Midbrain (tissue), 1 donor: Measurements from ENCODE around the gene TMEM51.

ENCODE experiments used
- DNase-seq: peaks from one replicate; lab custom pipeline; 2025; lab: John Stamatoyannopoulos, UW

The TMEM51 gene

DNA sequence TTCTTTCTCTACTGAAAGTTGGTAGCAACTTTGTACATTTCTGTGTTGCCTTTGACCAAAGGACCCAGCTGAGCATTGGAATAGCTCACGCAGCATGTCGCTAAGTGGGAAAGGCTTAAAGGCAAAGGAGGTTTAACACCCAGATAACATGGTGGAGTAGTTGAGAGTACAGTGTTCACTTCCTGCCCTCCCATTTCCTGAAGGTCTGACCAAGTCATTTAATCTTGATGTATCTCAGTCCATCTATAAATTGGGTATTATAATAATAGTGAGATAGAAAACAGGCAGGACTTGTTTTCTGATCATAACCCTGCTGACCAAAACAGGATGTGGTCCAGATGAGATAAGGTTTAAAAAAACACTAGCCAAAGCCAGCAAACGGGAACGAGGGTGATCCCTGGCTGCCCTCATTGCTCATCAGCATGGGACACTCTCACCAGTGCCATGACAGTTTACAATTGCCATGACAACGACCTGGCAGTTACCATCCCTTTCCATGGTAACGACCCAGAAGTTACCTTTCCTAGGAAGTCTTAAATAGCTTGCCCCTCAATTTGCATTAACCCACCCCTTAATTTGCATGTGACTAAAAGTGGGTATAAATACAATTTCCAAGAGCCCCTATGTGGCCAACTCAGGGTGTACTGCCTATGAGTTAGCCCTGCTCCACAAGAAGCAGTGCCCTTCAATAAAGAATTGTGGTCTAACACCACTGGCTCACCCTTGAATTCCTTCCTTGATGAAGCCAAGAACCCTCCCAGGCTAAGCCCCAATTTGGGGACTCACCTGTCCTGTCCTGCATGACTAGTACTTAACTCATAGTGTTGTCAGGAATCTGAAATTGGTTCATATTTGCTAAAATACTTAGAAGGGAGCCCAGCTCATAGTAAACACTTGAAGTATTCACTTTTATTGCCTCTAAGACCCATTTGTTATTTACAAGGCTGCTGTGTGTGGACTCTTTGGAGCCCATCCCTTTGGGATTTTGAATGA lies 65.0 kb downstream of the TMEM51 start:
- DNase-seq: no peak

DNA sequence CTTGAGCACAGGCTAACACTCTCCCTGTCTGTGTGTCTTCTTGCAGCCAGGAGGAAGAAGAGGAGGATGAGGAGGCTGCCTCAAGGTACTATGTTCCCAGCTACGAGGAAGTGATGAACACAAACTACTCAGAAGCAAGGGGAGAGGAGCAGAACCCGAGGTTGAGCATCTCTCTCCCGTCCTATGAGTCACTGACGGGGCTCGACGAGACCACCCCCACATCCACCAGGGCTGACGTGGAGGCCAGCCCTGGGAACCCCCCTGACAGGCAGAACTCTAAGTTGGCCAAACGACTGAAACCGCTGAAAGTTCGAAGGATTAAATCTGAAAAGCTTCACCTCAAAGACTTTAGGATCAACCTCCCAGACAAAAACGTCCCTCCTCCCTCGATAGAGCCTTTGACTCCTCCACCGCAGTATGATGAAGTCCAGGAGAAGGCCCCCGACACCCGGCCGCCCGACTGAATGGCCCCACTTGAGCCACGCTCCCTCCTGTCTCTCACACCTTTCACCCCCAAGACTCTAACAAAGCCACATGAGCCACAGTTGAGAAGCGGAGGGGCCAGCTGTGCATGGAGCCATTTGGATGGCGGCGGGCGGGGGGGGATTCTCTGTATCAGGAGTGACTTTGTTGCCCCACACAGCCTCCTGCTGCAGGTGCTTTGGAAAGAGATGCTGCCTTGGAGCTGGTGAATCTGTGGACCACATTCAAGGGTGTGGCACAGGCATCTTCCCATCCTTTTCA lies 65.9 kb downstream of the TMEM51 start:
- no peak for DNase-seq

DNA sequence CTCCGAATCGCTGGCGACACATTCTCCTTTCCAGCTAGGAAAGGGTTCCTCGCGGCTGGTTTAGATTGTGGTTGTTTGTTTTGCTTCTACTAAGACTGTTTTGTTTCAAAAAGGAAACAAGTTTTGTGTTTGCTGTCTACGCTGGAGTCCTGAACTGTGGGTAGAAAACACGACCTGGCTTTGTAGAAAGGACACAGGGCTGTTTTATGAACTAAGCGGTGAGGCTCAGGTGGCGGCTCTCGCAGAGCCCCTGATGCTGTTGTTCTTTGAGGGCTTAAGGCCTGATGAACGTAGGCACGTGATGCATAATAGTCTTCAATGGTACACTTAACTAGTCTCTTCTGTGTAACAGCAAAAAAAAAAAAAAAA lies 66.5 kb downstream of the TMEM51 start:
- no peak for DNase-seq

DNA sequence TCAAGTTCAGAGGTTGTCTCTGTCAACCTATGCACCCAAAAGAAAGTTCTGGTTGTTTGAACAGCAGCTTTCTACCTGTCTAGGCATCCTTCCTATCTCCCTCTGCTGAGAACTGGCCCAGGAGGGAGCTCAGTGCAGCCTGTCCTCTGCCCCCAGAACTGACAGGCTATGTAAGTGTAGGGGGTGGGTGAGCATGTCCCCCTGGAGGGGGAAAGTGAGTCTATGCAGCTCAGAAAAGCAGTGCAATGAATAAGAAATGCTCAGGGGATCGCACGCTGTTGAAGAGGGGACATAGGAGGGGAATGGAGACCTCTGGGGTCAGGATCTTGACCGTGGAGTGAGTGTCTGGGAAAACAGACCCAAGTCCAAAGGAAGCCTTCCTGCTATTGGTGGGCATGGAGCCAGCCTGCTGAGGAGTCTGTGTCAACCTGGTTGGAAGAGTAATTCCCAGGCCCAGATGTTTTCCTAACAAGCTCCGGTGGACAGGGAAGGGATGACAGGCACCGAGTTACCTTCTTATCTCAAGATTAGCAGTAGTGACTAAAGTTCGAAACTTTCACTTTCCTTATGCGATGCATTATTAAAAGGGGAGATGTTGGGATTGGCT lies 67.4 kb downstream of the TMEM51 start:
- no peak for DNase-seq

DNA sequence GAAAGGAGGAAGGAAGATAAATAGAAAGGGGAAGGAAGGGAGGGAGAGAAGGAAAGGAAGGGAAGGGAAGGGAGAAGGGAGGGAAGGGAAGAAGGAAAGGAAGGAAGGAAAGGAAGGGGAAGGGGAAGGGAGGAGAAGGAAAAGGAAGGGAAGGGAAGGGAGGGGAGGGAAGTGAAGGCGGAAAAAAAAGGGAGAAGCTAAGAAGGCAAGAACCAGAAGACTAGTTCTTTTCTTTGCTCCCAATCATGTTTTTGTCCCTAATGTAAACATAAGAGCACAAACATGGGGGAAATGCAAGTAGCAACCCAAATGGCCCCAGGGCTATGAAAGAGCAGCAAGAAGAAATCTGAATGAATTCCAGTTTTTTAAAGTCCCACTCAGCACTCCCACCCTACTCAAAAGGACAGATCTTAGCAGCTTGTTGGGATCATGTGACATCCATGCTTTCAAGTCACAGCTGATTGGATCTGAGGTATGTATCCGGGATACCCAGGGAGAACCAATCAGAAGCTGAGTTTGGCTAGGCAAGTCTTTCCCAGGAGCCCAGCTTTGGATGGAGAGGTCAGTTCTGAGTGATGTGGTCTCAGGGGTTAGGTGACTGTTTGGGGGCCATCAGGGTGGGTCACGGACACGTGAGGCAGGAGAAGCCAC lies 69.2 kb downstream of the TMEM51 start:
- DNase-seq: no peak

DNA sequence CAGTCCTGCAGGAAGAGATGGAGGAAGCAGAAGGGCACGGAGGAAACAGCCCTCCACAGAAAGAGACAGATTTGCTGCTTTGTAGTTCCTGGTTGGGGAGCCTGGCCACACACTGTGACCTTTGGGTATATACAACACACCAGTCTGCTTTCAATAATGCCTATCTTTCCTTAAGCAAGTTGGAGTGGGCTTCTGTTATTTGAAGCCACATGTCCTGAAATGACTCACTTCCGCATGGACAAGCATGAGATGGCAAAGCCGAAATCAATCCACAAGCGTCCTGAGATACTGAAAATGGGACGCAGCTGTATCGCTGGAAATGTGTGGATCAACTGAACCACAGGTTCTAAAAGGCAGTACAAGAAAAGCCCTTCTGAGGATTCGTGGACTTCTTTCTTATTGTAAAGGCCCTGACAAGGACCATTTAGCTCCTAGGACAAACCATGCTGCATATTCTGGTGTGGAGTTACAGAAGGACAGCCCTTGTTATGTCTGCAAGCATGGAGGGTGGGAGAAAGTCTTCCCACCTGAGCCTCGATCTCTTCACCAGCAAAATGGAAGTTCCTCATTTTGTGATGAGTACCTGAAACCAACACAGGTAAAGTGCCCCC lies 70.8 kb downstream of the TMEM51 start:
- DNase-seq: no peak

DNA sequence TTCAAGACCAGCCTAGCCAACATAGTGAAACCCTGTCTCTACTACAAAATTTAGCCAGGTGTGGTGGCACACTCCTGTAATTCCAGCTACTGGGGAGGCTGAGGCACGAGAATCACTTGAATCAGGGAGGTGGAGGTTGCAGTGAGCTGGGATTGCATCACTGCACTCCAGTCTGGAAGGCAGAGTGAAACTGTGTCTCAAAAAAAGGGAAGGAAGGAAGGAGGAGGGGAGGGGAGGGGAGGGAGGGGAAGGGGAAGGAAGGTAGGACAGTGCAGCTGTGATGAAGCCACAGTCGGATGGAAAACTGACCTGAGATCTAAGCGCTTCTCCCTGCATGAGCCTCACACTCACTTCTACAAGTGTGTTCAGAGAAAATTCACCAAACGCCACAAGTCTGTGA lies 71.4 kb downstream of the TMEM51 start:
- DNase-seq: no peak

DNA sequence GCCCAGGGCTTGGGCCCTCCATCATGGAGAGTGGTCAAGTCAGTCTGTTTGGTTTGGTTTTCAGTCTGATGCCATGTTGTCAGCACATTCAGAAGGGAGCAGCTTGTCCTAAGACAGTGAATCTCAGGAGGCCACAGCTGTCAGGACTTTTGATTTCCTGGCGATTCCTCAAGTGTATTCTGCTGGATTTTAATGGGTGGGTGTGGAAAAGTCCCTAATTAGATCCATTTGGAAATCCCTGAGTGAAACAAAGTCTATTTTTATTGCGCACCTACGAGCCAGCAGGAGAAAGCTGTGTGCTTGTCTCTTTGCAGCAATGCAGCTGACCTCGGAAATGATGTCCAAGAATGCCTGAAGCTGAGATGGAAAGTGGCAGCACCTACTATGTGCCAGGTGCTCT lies 71.9 kb downstream of the TMEM51 start:
- DNase-seq: no peak

DNA sequence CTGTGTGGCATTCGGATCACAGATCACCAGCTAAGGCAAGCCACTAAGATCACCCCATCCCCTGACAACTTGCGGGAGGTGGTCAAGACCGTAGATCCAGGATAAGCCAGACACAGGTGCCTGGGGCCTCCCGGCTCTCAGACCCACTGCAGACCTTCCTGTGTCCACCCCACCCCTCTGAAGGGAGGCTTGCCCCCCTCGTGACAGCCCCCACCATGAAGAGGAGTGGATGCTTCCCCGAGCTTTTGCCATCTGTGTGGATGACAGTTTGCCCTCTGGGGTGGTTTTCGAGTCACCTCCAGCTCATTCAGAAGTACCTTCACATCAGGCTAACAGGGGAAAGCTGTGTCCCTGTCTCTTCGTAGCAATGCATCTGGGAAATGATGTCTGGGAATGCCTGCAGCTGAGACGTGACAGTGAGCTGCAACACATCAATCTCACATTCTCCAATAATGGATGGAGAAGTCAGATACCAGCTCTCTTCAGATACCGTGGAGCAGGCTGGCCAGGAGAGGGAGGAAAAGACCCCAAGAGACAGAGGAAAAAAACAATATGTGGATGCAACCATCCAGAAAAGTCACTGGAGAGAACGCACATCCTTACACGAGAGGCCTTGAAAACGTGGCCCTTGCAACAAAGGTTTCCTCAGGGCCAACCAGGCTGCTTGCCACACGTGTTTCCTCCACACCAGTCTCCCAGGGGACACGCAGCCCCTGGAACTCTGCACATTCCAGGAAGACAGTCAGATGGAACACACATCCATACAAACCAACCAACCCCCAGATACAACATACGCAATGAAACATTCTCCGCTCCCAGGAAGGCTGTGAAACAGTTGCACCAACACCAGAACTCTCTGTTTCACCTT lies 73.1 kb downstream of the TMEM51 start:
- DNase-seq: no peak

DNA sequence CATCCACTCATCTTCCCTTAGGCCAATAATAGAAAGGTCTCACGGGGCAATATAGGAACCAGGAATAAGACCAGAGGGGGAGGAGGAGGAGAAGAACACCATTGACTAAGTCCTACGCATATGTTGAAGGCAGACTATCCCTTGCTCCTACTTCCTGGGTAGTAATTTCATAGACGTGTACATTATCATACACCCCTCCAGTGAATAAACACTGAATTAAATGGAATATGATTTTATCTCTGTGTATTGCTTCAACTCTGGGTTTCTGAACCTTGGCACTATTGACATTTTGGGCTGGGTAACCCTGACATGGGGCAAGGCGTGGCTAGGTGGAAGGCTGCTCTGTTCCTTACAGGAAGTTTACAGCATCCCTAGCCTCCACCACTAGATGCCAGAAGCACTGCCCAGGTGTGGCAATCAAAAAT lies 76.2 kb downstream of the TMEM51 start:
- DNase-seq: no peak

DNA sequence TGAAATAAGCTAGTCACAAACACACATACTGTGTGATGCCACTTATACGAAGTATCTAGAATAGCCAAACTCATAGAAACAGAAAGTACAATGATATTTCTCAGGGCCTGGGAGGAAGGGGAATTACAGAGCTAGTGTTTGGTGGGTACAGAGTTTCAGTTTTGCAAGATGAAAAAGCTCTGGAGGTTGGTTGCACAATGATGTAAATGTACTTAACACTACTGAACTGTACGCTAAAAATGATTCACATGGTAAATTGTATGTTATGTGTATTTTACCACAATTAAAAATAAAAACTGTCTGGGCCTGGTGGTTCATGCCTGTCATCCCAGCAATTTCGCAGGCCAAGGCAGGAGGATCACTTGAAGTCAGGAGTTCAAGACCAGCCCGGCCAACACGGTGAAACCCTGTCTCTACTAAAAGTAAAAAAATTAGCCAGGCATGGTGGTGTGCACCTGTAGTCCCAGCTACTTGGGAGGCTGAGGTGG lies 78.2 kb downstream of the TMEM51 start:
- DNase-seq: no peak

DNA sequence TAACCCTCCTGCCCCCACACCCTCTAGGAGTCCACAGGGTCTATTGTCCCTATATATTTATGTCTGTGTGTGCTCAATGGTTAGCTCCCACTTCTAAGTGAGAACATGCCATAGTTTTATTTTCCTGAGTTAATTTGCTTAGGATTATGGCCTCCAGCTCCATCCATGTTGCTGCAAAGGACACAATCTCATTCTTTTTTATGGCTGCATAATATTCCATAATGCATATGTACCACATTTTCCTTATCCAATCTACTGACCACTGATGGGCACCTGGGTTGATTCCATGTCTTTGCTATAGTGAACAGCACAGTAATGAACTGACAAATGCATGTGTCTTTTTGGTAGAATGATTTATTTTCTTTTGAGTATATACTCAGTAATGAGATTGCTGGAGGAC lies 80.1 kb downstream of the TMEM51 start:
- no peak for DNase-seq

DNA sequence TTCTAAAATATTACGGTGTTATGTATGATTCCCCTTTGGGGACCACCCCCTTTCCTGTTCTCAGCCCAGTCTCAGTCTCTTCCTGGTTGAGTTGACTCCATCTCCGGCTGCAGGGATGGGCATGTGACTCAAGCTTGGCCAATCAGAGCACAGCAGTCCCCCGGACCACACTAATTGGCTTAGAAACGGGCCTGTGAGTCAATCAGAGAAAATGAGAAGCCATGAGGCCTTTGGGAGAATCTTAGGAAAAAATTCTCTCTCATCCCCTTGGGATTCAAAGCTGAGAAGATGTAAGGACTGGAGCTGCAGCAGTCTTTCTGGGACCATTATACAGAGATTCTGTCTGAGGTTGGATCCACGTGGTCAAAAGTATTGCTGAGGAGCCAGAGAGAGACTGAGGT lies 82.8 kb downstream of the TMEM51 start:
- no peak for DNase-seq

DNA sequence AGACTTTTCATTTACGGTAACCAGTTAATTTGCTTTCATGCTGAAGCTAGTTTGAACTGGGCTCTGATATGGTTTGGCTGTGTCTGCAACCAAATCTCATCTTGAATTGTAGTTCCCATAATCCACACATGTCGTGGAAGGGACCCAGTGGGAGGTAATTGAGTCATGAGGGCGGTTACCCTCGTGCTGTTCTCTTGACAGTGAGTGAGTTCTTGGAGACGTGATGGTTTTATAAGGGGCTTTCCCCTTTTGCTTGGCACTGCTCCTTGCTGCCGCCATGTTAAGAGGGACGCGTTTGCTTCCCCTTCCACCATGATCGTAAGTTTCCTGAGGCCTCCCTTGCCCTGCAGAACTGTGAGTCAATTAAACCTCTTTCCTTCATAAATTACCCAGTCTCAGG lies 83.2 kb downstream of the TMEM51 start:
- no peak for DNase-seq

DNA sequence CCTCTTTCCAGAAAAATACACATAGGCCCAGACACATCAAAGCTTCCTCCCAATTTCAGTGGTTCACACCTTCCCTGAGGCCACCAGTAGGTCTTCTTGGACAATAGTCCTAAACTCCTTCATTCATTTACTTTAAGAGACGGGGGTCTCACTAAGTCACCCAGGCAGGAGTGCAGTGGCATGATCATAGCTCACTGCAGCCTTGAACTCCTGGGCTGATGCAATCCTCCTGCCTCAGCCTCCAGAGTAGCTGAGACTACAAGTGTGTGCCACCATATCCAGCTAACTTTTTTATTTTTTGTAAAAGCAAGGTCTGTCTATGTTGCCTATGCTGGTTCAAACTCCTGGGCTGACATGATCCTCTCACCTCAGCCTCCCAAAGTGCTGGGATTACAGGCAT lies 85.2 kb downstream of the TMEM51 start:
- DNase-seq: no peak

DNA sequence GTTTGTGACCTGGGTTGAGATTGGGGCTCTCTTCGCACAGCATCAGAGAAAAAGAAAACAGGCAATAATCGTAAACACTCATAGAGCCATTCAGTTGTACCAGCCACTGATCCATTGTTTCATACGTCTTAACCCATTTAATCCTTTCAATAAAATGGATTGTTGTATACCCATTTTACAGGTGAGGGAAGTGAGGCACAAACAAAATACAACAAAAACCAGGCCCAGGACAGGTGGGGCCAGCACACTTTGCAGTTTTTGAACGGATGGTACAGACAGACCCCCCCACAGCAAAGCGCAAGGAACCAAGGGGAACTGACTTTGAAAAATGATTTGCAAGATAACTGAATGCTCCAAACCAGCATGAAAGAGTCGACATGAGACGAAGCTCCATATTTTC lies 89.2 kb downstream of the TMEM51 start:
- DNase-seq: no peak

DNA sequence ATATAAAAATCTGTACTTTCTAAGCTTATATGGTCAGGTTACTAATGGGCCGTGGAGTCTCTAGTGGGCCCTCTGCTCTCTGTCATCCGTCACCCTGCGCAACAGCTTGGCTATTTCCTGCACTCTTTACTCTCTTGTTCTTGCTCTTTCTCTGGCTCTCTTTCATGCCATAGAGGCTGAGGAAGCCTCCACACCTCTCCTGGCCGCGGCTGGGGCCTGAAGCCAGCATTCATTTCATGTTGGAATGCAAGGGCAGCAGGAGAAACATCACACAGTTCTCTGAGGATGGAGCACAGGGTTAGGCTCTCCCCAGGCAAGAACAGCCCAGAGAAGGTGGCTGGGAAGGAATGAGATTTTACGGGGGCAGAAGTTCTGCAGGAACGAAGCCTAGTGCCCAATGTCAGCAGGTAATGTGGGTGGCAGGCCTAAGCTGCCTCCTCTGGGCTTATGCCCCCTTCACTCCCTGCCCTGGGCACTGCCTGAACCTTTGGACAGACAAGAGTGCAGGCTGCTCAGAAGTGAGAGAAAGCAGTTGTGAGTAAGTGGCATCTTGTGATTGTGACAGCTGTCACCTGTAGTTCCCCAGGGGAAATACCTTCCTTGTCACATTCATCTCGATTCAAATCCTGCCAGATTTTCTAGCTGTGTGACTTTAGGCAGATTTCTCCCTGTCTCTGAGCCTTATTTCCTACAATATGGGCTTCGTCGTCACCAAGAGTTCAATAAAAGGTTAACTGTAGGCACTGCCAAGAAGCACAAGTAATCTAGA lies 89.9 kb downstream of the TMEM51 start:
- DNase-seq: no peak

DNA sequence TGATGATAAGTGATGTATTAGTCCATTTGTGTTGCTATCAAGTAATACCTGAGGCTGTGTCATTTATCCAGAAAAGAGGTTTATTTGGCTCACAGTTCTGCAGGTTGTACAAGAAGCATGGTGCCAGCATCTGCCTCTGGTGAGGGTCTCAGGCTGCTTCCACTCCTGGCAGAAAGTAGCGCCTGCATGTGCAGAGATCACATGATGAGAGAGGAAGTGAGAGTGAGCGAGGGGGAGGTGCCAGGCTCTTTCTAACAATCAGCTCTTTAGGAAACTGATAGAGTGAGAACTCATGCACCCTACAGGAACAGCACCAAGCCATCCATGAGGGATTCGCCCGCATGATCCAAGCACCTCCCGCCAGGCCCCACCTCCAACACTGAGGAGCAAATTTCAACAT lies 91.3 kb downstream of the TMEM51 start:
- no peak for DNase-seq

DNA sequence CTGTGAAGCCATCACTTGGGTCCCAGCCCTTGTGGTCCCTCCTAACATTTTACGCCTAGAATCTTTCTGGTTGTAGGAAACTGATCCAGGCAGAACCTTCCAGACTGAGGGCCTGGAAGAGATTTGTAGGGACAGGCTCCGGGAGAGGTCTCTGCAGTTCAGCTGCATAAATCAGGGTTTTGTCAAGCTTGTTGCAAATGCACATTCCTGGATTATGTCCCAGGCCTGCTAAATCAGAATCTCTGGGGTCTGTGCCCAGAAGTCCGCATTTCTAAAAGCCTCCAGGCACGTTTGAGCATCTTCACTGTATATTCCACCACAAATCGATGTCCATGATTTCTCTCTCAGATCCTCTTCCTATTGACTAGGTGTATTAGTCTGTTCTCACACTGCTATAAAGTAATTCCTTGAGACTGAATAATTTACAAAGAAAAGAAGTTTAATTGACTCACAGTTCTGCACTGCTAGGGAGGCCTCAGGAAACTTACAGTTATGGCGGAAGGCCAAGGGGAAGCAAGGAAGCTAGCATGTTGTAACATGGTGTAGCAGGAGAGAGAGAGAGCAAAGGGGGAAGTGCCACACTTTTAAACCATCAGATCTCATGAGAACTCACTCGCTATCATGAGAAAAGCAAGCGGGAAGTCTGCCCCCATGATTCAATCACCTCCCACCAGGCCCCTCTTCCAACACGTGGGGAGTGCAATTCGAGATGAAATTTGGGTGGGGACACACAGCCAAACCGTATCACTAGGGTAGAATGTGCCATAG lies 92.2 kb downstream of the TMEM51 start:
- DNase-seq: no peak
